OCI-LY7 (cell line): ENCODE measurements around the gene GZF1. TPM values are rescaled to one million over a fixed set of nuclear protein-coding genes. Genes with fewer than 3 reads are reported as not detected.

Experiments
- BruUV-seq: library from RNA; stranded (reverse); fragments of 400-500 nt; replicated peaks from 2 replicates; lab custom pipeline; 2021; lab: Mats Ljungman, UMichigan
- CTCF ChIA-PET: fragments of 300-600 bp; sonication (Branson Sonifier 250); formaldehyde crosslinking; loops from one replicate; lab custom pipeline; 2022; ENCODE audit warnings: antibody characterized with exemption; ENCODE audit not compliant: unreplicated experiment; lab: Charles Lee
- POLR2A ChIA-PET: fragments of 300-600 bp; sonication (Branson Sonifier 250); formaldehyde crosslinking; loops from one replicate; lab custom pipeline; 2022; ENCODE audit warnings: antibody characterized with exemption; lab: Charles Lee
- DNase-seq: peaks from one replicate; pipeline ENCODE4 v3.0.0-alpha.2; 2015; ENCODE audit warnings: low spot score
- H2AFZ ChIP-seq: fragments of 200-600 bp; sonication (generic), shearing (Covaris generic); 2 replicates; pipeline ENCODE4 v1.6.1; 2014; ENCODE audit warnings: mild to moderate bottlenecking, antibody characterized with exemption, low read length, moderate library complexity
- H3K27ac ChIP-seq: fragments of 200-600 bp; sonication (generic); 2 replicates; pipeline ENCODE4 v1.5.1; 2014; ENCODE audit warnings: mixed run types, low read depth, mild to moderate bottlenecking, moderate library complexity, low read length, inconsistent platforms; ENCODE audit not compliant: poor library complexity, severe bottlenecking
- H3K36me3 ChIP-seq: fragments of 200-600 bp; sonication (generic); 2 replicates; pipeline ENCODE4 v1.6.1; 2014; ENCODE audit warnings: mild to moderate bottlenecking, antibody characterized with exemption, low read length, moderate library complexity, mixed read lengths; ENCODE audit not compliant: insufficient read depth
- H3K4me1 ChIP-seq: fragments of 200-600 bp; sonication (generic); 2 replicates; pipeline ENCODE4 v1.5.1; 2014; ENCODE audit warnings: mild to moderate bottlenecking, low read length; ENCODE audit not compliant: insufficient read depth, poor library complexity, severe bottlenecking
- H3K4me2 ChIP-seq: fragments of 200-600 bp; sonication (generic); 2 replicates; pipeline ENCODE4 v1.6.1; 2014; ENCODE audit warnings: mild to moderate bottlenecking, low read length
- H3K4me3 ChIP-seq: fragments of 200-600 bp; sonication (generic); 2 replicates; pipeline ENCODE4 v1.5.1; 2014; ENCODE audit warnings: mild to moderate bottlenecking, low read depth, low read length; ENCODE audit not compliant: poor library complexity, severe bottlenecking
- H3K79me2 ChIP-seq: fragments of 200-600 bp; sonication (generic); 2 replicates; pipeline ENCODE4 v1.6.1; 2016; ENCODE audit warnings: low read depth, mild to moderate bottlenecking, low read length, moderate library complexity, mixed read lengths; ENCODE audit not compliant: insufficient read depth
- H3K9me2 ChIP-seq: fragments of 200-600 bp; sonication (generic); 2 replicates; pipeline ENCODE4 v1.6.1; 2016; ENCODE audit warnings: mild to moderate bottlenecking, low read length, mixed read lengths; ENCODE audit not compliant: insufficient read depth
- H3K9me3 ChIP-seq: fragments of 200-600 bp; sonication (generic); 2 replicates; pipeline ENCODE4 v1.6.1; 2014; ENCODE audit warnings: mild to moderate bottlenecking, mixed run types, low read length, mixed read lengths
- H4K20me1 ChIP-seq: fragments of 200-600 bp; sonication (generic); 2 replicates; pipeline ENCODE4 v1.6.1; 2014; ENCODE audit warnings: mild to moderate bottlenecking, antibody characterized with exemption, low read length, moderate library complexity, mixed read lengths; ENCODE audit not compliant: insufficient read depth
- EZH2phosphoT487 ChIP-seq: fragments of 200-600 bp; sonication (generic); IDR thresholded peaks from 2 replicates; pipeline ENCODE4 v1.6.1; 2018; ENCODE audit warnings: low read depth, borderline replicate concordance, mild to moderate bottlenecking, mixed run types, antibody characterized with exemption, low read length, moderate library complexity, mixed read lengths
- intact Hi-C: fragments of 100-400 bp; cut with micrococcal nuclease; formaldehyde crosslinking; loops from one replicate; pipeline ENCODE4 v1.10.0; 2022; ENCODE audit not compliant: unreplicated experiment
- total RNA-seq, 2 experiments: library from RNA; depleted of rRNA in 1 of 2; stranded (reverse); fragments of >200 nt in 1 of 2; shearing (Covaris generic) in 1 of 2; gene quantifications; 2 replicates each; pipeline ENCODE4 v1.2.3, GENCODE V29; 2014 to 2022
- TF ChIP-seq, protein P1 (sequence below): fragments of 200-600 bp; sonication (generic); conservative IDR thresholded peaks from 2 replicates; pipeline ENCODE4 v1.5.1; 2014; ENCODE audit warnings: mild to moderate bottlenecking, antibody characterized with exemption, low read length, moderate library complexity, mixed read lengths

GZF1 gene
- total RNA-seq, 2 experiments from 2014 or later: 17.1 to 17.7 TPM

- Histone ChIP-seq H3K79me2 (peaks cover 52% of the 10 kb centered on the region), H3K36me3 (peaks cover 87% of the 10 kb centered on the region), H3K4me2 (no peak overlapping the region; the same call in 1 of the 2 replicates), H4K20me1 (peaks cover 20% of the 10 kb centered on the region), H2AFZ (no peak overlapping the region), H3K9me2 (no peaks in the 10 kb centered on the region), H3K4me3 (no peak overlapping the region), H3K4me1 (peaks cover 33% of the 10 kb centered on the region), H3K27ac (no peak overlapping the region), H3K9me3 (no peaks in the 10 kb centered on the region)
- no TSS peak for BruUV-seq
- intact Hi-C loops: no loop called here
- ChIA-PET CTCF (no interaction called here), POLR2A (no interaction called here)
- no peak for DNase-seq
- no peak for TF ChIP-seq EZH2phosphoT487
- TF ChIP-seq, protein P1, sequence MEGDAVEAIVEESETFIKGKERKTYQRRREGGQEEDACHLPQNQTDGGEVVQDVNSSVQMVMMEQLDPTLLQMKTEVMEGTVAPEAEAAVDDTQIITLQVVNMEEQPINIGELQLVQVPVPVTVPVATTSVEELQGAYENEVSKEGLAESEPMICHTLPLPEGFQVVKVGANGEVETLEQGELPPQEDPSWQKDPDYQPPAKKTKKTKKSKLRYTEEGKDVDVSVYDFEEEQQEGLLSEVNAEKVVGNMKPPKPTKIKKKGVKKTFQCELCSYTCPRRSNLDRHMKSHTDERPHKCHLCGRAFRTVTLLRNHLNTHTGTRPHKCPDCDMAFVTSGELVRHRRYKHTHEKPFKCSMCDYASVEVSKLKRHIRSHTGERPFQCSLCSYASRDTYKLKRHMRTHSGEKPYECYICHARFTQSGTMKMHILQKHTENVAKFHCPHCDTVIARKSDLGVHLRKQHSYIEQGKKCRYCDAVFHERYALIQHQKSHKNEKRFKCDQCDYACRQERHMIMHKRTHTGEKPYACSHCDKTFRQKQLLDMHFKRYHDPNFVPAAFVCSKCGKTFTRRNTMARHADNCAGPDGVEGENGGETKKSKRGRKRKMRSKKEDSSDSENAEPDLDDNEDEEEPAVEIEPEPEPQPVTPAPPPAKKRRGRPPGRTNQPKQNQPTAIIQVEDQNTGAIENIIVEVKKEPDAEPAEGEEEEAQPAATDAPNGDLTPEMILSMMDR: no peak
These were observed 5.8 kb downstream of the GZF1 start for GRCh38 chr20:23367770-23368169.

DNA sequence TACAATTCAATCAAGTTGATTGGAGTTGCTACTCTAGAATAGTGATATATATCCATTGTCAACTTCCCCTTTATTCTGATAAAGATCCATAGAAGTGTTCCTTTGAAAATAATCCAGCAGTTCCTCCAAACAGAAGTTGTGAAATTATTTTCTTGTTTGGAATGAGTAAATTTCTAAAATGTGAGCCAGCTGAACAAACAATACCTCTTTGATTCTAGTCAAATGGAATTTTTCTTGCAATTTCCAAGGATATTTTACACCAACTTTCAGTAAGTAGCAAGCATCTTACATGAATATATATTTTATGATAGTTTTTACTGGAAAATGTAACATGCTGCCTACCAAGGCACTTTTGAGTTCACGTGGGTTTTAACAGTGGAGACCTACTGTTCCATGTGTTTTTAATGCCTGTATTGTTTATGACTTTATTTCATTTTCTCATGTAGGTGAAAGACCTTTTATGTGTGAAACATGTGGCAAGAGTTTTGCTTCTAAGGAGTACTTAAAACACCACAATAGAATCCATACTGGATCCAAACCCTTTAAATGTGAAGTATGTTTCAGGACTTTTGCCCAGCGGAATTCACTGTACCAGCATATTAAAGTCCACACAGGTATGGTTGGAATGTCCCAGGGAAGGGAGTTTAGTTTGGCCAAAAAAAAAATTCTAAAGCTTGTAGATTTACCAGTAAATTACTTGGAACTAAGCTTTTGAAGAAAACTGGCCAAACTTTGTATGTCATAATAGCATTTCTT, 6.5 kb downstream of the GZF1 start:
- BruUV-seq: no TSS peak
- no peak for DNase-seq
- H3K9me2 ChIP-seq: no peaks in the 10 kb centered on the region
- no peak overlapping the region for H2AFZ ChIP-seq
- H4K20me1 ChIP-seq: peaks cover 14% of the 10 kb centered on the region
- H3K27ac ChIP-seq: no peak overlapping the region
- CTCF ChIA-PET: no interaction called here
- peaks cover 45% of the 10 kb centered on the region for H3K79me2 ChIP-seq
- peaks cover 27% of the 10 kb centered on the region for H3K4me1 ChIP-seq
- POLR2A ChIA-PET: interaction anchor here (1.2 kb wide), 1 partner anchor 10 kb away, joined by 3 read pairs; no protein-coding TSS in a partner anchor
- peaks cover 94% of the 10 kb centered on the region for H3K36me3 ChIP-seq
- TF ChIP-seq, protein P1: no peak
- no peak for TF ChIP-seq EZH2phosphoT487
- no peaks in the 10 kb centered on the region for H3K9me3 ChIP-seq
- intact Hi-C loops: no loop called here
- no peak overlapping the region for H3K4me3 ChIP-seq
- H3K4me2 ChIP-seq: no peak overlapping the region
